Activated gamma-delta T cell treated with Interleukin-2 at 50 U/mL for 16 hours (primary cell): Measurements from ENCODE around the gene XIRP1.

Experiments
- DNase-seq: peaks from one replicate; pipeline ENCODE4 v3.0.0-alpha.2; 2020

The XIRP1 gene

DNA sequence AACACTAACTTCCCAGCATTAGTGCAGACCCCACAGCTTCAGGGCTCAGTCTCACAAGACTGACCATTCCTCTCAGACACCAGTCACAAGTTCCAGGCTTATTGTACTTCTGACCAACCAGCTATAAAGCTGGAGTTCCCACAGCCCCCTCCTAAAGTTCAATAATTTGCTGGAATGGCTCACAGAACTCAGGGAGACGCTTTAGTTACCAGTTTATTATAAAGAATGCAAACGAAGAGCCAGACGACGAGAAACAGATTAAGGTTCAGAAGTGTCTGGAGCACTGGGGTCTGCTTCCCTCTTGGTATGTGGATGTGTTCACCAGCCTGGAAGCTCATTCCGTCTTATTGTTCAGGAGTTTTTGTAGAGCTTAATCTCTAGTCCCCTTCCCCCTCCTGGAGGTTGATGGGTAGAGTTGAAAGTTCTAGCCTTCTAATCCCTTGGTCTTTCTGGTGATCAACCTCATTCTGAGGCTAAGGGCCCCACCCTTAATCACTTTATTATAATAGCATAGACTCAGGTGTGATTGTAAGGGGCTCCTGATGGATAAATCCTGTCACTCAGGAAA, 34.2 kb downstream of the XIRP1 start:
- no peak for DNase-seq

DNA sequence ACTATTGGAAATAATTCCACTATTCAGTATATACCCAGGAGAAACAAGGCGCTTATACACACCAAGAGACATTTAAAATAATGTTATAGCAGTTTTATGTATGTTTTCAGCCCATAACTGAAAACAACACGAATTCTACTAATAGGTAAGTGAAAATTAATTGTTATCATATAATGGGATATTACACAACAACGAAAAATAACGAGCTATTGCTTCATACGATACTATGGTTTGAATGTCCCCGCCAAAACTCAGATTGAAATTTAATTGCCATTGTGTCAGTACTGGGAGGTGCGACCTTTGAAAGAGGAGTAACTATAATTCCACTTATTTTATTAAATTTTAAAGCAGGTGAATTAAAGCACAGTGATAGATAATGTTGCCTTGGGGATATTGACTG, 35.0 kb downstream of the XIRP1 start:
- no peak for DNase-seq

DNA sequence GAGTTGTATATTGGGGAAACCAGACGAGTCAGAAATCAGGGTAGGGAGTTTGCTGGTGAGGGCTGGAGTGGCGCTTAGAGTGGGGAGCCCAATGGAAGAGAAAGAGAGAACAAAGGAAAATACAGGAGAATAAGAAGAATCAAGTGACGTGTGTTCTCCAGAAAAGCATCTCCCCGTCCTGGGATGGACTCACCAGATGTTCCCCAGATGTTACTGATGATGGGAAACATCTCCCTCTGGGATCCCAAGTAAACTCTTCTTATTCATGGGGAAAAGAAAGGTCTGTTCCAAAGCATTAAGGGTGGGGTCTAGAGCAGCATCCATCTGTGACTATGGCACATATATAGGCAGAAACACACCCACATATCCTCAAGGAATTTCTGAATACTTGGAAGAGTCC, 36.0 kb downstream of the XIRP1 start:
- no peak for DNase-seq

DNA sequence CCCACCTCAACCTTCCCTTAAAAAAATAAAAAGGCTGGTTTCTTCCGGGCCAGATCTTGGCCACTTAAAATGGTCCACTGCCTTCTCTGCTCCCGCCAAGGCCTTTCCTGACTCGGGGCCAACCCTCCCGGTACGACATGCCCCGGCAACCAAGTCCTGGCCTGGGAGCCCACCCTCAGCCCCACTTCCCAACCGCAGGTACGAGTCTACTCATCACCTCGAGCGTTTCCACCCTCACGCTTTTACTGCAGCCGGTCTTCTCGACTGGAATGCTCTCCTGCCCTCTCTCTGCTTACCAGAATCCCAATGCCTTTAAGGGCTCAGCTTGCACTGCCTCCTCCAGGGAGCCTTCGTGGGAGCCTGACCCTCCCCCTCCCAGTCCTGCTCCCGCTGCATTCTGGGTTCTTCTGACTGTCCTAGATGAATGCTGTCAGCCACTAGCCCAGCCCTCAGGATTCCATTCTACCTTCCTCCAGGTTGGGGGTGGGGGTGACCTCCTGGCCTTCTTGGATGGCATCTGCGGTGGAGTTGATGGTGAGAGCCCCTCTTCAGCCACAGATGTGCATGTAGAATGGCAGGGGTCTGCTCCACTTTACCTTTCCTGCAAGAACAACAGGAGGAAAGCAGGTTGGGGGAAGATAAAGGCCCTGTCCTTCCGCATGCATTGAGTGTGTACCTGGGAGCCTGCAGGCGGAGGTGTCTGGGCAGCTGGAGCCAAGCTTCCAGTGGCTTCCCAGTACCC, 37.9 kb downstream of the XIRP1 start:
- DNase-seq: no peak

DNA sequence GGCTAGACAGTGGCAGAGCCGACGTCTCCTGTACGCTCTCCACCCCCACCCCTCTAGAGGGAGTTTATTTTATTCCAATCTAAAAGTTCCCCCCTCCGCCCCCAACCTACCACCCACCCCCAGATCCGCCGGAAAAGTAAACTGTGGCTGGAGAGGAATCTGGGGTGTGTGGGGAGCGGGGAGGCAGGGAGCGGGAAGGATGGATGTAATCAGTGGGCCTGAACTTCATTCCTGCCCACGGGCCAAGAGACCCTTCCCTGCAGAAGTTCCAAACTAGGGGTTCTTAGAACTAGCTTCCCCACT, 38.5 kb downstream of the XIRP1 start:
- DNase-seq: no peak

DNA sequence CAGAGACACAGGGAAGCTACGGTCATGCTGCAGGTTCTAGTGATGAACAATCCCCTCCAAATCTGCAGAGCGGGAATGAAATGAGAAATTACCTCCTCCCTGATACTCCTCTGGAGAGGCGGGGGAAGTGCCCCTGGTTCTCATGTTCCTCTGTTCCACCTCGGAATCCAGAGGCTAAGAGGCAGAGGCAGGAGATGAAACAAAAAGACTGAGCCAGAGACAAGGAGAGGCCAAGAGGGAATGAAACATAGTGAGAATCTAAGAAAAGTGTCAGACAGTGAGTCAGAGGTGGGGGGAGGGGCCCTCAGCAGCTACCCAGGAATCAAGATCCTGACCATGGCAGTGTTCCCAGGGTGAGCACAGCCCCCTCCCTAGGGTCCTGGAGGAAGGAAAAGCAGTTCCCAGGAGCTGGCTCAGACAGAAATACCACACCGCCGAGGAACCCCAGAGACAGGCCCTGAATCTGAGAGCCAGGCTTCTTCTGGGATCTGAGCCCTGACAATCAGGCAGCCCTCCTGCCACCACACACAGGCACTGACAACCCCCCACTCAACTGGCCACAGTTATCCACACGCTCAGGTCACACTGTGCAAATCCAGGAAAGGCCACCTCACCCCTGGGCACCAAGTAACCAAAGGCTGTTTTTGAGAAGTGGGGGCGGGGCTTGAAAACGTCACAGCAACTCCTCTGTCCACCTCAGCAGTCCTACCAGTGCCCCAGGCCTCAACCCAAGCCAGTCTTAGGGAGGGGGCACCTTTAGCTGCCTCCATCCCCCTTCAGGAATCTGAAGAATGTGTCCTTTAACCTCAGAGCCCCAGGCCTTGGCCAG, 41.4 kb downstream of the XIRP1 start:
- peak; percentile 41 for DNase-seq

DNA sequence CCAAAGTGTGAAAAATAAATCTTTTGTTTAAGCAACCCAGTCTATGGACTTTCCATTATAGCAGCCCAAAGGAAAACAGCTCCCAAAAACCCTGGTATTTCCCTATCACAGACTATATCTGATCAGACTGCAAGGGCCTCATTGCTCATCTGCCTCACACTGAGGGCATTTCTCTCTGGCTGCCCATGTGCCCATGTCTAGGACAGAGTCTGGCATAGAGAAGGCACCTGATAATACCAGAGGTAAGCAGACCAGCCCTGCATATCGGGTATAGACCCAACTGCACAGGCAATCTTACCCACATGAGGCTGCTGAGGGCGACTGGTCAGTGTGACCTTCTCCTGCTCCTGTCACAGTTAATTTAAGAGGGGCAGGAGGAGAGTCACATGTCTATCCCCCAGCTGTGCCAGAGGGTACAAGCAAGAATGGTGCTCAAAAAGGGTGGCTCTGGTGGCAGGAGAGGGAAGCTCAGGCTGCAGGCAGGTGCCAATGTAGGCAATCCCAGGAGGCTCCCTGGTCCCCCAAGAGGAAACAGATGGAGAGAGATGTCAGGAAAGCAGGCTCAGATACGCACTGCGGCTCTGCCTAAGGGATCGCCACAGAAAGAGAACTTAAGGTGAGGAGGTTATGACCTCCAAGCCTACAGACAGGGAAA, 42.1 kb downstream of the XIRP1 start:
- DNase-seq: no peak

DNA sequence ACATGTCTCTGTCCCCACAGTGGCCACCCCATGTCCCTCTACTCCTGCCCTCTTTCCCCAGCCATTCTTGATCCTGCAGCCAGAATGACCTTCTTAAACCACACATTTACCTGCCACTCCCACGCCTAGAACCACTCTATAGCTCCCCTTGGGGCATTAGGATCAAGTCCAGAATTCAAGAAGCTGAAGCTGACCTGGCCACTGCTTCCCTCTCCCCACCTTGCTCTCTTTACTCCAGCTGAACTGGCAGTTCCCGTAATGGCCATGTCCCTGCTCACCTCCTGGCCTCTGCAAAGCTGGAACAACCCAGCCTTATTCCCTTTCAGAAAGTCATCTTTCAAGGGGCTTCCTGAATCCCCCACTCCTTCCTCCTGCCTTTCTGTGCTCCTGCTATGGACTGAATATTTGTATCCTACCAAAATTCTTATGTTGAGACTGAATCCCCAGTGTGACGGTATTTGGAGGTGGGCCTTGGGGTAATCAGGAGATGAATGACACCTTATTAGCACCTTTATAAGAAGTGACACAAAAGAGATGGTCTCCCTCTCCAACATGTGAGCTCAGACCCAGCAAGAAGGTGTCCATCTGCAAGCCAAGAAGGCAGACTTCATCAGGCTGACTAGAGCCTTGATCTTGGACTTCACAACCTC, 42.8 kb downstream of the XIRP1 start:
- DNase-seq: no peak

DNA sequence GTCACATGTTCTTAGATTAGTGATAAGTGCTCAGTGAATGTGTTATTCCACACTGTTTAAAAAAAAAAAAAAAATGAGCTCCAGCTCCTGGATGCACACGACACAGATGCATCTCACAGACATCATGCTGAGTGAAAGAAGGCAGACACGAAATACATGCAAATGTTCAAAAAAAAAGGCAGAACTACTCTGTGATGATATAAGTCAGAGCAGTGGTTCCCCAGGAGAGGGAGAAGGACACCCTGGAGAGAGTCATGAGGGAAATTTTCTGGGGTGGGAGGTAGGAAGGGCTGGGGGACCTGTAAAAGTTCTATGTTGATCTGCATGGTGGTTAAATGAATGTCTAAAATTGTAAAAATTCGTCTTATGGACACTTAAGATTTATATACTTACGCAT, 43.3 kb downstream of the XIRP1 start:
- no peak for DNase-seq

DNA sequence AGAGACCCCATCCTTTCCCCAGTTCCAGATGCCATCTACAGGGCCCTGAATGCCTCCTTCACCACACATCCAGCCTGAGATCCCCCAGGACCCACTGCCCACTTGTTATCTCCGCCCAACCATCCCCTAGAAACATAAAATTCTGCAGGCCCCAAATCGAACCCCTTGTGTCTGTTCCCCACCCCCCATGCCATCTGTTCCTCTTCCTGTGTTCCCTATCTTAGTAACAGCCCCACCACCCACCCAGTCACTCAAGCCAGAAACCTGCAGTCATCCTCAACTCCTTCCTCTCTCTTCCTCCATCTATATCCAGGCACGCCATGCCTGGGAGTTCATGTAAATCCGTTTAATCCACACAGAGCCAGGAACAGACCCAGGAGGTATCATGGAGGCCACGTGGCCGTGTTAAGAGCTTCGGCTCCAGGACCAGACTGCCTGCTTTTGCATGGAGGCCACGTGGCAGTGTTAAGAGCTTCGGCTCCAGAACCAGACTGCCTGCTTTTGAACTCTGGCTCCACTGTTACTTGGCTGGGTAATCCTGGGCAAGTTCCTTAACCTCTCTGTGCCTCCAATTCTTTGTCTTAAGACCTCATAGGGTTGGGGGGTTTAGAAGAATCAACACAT, 43.8 kb downstream of the XIRP1 start:
- DNase-seq: no peak

DNA sequence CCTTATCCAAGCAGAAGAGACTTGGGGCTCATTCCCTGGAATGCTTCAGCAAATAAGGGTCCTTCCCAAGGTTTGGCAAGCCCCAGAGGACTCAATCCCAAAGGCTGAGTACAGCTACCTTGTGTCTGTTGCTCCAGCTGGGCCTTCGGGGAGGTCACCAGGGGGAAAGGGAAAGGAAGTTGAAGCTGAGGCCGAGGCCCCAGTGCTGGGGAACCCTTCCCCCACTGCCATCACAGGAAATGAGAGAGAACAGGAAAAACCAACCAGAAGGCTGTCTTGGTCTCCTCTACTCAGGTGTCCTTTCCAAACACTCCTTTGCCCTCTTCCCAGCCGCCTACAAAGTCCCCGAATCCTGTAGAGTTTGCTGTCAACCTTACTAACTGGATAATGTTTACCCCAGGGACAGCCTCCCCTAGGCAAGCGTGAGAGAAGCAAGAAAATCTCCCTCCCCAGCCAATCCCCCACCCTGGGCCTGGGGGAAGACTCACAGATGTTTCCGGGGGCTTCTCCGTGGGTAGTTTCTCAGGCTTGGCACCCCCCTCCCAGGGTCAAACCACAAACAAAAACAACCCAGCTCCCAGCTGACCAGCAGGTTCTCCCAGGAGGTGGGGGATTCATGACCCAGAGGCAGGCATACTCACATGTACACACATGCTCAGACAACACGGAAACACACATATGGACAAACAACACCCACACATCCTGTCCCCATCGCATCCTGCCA, 44.5 kb downstream of the XIRP1 start:
- peak; percentile 31 for DNase-seq

DNA sequence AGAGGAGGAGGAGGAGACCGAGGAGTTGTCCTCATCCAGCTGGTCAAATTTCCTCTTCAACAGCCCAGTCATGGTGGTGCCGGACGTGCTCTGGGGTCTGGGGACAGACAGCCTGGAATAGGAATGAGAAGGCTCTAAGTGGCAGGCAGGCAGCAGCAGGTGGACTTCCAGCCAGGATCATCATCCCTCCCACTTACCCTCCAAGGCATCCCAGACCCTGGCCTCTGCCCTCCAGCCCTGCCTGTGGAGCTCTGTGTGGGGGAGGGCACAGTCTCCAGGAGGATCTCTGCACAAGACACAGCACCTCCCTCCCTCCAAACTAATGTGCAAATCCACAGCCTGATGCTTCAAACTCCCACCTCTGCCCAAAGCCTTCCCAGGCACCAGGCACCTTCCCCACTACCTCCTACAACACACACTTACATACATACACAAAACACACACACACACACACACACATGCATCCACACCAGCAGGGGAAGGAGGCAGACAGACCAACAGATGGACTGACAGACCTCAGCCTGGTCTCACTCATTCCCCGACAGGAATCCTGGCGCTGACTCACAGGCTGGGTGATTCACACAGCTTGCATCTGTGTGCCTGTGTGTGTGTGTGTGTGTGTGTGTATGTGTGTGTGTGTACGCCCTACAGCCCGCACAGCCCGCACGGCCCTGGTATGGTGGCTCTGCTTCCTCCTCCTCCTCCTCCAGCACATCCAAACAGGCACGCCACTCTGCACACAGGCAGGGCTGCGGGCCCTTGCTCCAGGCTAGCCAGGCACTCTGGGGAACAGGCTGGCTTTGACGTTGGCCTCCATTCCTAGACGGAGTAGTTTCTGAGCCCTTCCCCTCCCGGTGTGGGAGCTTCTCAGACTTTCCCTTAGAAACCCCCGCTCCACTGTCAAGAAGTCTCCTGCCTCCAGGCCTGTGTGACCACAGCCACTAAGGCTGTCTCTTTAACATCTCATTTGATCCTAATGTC, 45.5 kb downstream of the XIRP1 start:
- DNase-seq: peak; percentile 69

DNA sequence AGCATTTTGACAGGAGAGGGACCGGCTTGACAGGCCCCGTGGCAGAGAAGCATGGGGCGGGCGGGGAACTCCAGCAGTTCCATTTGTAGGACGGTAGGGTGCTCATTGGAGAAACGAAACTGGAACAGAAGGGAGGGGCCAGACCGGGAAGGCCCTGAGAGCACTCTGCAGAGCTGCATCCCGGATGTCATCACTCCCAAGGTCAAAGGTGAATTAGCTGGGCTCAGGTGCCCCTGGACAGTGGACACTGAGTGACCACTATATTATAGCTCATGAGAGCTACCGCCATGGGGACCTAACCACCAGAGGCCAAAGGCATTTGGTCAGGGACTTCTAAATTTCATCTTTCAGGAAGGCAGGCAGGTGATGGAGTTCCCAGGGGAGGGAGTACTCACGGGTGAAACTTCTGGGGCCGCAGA, 46.3 kb downstream of the XIRP1 start:
- DNase-seq: no peak

DNA sequence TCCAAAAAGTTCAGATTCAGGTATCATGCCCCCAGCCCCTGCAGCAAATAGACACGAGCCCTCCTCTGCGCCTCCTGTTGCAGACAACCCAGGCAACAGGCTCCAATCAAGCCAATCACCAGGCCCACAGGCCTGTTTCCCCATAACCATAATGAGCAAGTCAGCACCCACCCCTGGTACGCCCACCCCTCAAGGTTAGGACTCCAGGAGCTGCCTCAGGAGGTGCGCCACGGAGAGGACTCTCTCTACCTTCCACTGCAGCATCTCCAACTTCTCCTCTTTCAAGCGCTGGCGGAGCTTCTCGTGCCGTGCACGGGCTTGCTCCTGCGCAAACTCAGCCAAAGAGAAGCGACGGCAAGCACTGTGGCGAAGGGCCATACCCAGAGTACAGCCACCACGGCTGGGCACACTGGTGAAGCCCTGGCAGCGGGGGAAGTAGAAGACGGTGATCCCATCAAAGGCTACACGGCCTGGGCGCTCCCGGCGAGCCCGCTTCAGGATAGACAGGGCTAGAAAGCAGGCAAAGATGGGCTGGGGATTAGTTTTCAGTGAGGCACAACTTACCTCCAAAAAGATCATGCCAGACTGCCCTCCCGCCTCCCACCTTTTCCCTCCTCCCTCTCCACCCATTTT, 47.5 kb downstream of the XIRP1 start:
- no peak for DNase-seq

DNA sequence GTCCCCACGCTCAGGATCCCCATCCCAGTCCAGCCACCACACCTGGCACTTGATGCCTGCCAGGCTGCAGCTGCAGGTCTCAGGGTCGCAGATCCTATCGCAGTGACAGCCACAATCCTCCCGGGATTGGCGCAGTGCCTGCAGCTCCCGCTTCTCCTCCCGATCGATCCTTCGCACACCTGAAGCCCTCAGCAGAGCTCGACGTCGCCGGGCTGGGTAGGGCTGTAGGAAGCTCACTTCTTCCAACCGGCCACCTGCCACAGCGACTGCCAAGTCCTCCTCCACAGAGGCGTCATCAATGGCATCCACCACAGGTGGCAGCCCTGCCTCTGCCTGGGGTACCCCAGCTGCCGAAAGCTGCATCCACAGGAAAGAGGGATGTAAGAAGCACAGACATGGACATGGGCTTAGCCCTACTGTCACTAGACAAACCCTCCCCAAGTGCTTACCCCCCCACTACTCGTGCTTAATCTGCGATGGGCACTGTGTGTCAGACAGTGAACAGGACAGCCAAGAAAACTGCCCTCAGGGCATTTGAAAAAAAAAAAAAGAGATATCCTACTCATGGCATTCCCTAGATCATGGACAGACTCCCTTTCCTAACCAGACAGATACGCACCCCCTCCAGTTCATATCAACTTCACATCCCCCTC, 48.2 kb downstream of the XIRP1 start:
- no peak for DNase-seq

DNA sequence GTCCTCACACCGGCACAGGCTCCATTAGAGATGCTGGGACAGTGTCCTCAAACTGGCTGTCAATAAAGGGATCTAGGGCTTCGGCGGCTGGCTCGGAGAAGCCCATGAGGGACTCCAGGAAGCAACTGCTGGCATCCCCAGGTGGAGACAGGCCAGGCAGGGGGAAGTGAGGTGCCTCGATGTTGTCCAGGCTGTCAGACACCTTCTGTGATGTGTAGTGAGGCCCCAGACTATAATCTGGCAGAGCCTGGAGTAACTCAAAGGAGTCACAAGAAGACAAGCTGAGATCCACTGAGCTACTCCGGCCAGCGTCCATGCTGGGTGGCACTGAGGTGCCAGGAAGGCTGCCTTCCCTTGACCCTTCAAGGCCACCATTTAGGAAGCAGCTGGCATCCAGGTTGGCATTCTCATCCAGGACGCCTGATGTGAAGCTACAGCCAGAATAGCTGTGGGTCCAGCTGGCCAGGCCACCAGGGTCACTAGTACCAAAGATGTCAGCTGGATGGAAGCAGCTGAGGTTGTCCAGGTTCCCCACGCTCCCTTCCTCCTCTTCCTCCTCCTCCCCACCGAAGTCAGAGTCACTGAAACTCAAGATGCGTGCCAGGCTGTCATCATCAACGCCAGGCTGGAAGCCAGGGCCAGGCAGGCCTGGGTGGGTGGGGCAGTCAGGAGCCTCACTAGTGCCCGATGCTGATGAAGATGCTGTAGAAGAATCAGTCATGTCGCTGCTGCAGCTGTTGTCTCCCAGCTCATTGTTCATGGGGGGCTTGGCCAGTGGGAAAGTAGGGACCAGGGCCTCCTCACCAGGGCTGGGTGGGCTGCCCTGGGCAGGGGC, 49.1 kb downstream of the XIRP1 start:
- DNase-seq: no peak

DNA sequence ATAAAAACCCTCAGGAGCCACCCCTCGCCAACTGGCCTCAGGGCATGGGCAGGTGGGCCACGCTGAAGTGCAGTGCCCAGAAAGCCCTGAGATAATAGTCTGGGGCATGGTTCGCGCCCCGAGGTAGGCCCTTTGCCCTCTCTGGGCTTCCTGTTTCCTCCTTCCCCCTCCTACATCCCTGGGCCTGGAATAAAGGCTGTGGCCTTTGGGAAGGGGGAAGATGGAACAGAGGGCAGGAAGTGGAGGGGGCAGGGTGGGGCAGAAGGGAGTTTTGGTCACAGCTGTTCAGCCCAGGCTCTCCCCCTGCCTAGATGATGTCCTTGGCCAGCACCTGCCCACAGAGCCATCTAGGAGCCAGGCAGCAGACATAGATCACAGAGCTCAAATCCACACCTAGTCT, 50.3 kb downstream of the XIRP1 start:
- DNase-seq: no peak

DNA sequence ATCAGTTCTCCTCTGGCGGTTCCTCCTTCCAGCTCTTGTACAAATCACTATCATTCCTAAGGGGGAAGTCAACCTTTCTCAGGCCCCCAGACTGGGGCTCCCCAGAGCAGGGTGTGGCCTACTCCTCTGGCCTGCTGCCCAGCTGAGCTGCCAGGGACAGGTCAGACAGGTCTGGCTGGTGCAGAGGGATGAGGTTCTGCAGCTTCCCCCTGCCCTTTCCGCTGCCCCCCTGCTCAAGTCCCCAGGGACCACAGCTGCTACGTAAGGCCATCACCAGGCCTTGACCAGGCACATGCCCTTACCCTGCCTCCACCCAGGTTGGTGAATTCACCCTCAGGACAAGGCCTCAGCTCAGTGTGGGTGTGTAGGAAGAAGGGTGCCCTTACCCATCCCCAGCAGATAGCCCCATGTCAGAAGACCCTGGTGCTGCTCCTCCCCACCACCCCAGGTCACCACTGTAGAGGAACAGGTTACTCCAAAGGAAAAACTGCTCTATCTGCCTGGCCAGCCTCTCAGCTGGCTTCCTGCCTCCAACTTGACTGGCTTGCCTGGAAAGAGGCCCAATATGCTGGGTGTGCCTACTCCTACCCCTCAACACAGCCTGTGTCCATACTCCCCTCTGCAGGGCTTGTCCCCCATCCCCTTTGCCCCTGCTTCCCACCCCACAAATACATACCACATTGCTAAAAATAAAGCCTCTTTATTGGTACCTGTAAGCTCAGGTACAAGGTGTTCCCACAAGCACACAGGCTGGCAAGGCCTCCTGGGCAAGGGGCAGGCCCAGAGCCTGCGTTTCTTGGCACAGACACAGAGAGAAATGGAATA, 51.0 kb downstream of the XIRP1 start:
- no peak for DNase-seq
